EL (cell line): ENCODE measurements around the gene PIF1.
A peak's percentile ranks its signal among the peaks of the same experiment; 100 is the strongest.
"Not testable (repeated sequence)": the region's sequence is repeated elsewhere in the genome, so short reads cannot be mapped to it uniquely, and the experiment has no call there.

Experiments
- DNase-seq: peaks from one replicate; pipeline ENCODE4 v3.0.0-alpha.2; 2016

Gene PIF1

DNA sequence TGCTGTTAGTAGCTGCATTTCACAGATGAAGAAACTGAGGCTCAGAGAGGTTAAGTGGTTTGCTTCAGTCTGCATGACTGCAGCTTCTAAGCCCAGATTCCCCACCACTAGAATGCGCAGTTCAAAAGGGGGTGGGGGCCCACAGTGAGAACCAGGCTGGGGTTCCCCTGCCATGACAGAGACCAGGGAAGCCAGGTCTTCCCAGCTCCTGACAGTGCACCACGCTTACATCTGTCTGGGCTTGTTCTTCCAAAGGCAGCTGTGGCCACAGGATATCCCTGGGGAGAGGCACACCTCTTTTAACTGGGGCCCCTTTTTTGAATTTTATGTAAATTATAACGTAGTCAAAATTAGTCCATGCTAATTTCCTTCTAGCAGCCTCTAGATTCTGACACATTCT is 21.6 kb upstream of the PIF1 start:
- DNase-seq: no peak

GRCh38 chr15:64845831-64846595 is 20.6 kb upstream of the PIF1 start:
- DNase-seq: no peak

- no peak for DNase-seq
Measured at GRCh38 chr15:64845183-64845611, 19.8 kb upstream of the PIF1 start.

DNA sequence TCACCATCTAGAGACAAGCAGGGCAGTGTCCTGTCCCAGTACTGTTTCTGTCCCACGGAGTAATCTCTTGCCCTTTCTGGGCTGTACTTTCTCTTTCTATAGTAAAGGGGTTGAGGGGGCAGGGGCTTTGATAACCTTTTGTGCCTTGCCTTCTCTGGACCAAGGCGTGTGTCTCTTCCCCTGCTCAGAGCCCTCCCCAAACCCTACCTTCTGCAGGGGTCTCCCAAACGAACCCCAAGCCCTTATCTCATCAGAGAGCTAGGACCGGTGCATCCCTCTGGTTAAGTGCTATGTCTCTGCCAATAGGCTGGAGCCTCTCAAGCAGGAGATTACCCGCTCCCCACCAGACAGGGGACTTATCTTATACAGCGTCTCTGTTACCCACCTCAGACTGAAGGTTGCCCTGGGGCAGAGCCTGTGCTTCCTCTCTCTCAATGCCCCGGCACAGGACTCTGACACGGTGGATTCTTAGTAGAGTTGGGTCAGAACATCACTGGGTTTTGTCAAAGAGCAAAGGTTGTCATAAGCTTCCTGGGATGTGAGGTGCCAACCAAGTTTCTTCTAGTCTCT is 19.2 kb upstream of the PIF1 start:
- no peak for DNase-seq

DNA sequence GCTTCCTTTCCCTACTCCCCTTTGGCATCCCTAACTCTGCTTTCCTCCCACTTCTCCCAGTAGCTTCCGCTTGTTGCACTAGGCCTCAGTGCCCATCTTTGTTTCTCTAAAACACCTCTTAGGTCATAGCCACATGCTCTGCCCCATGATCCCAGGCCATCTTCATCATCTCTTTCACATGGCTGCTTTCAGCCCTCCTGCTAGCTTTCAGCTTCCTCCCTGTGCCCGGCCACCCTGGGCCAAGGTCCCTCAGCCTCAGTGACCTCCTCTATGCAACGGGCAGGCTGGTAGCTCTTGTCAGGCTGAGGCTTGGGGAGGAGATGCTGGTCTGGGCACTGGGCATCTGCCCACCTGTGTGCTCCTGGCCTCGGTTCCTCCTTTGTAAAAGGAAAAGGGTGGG is 18.5 kb upstream of the PIF1 start:
- DNase-seq: no peak

DNA sequence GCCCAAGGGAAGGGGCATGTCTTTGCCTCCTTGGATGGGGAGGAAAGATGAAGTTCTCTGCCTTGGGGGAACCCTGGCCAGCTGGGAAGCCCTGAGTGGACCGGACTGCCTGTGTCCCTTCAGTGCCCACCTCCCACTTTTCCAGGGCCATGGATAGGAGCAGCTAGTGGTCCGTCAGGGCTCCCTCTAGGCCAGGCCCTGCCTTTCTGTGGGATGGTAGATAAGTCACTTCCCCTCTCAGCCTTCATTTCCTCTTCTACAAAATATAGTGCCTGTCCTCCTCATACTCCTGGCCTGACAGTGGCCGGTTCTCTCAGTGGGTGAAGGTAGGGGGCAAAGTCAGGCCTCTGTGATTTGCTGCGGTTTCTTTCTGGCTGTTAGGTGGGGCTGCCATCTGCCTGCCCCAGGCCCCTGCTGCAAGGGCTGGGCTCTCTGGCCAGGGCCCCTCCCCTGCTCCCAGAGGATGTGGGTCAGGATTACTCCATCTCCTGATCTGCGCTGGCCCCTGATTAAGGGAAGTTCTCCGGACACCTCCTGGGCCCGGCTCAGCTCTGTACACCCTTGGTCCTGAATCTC is 17.6 kb upstream of the PIF1 start:
- peak; percentile 72 for DNase-seq

DNA sequence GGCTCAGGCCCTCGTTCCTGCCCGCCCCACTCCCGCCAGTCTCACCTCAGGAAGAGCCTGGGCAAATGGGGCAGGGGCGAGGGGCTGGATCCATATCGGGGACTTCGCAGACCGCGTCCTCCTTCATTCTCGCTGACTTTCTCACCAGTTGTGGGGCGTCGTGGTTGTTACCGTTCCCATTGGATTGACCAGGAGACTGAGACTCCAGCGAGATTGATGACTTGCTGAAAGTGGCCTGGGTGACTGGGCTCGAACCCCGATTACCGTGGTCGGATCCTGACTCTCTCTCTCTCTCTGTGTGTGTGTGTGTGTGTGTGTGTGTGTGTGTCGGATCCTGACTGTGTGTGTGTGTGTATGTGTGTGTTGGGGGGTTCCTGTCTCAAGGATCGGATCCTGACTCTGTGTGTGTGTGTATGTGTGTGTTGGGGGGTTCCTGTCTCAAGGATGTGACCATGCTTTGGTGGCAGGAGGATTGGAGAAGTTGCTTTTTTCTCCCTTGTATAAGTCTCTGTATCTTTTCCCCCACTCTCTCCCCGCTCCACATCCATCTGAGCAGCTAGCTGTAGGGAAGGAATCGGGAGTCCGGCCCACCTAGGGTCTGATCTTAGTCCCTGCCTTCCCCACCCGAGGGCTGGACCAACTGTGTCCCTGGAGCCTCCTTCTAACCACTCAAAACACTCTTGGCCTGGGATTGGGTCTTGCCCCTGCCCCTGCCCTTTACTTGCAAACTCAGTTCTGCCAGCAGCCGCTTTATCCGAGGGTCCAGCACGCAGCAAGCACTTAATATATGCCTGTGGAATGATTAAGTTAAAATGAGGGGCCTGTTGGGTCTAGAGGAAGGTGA is 16.9 kb upstream of the PIF1 start:
- no peak for DNase-seq

DNA sequence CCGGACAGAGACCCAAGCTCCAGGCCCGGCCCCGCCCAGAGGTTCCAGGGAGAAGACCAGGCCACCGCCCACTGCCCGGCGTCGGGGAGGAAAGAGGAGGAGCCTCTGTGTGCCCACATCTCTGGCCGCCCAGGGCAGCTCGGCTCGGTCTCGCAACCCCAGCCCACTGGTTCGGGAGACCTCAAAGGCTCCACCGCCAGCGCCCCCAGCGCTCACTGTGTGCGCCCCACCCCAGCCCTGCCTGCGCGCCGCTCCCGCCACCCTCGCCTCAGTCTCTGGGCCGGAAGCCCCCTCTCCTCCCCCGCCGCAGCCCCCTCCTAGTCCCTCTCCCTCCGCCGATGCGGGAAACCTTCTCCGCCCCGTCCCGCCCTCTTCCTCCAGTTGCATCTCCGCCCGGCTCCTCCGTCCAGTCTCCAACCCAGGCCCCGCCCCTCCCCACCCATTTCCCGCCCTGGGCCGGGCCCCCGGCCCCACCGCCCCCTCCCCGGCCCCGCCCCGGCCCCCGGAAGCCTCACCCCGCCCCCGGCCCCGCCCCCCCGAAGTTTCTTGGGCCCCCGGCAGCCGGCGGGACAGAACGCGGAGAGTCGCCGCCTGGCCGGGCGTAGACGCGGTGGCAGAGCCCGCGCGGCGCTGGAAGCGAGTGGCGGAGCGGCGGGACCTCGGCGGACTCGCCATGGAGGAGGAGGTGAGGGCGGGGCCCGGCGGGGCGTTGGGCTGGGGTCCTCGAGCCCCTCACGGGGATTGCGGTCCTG is 16.1 kb upstream of the PIF1 start, which contains the start of gene PLEKHO2:
Gene PLEKHO2 (plus strand): TSS at position 572 of the 752 bp plus-strand sequence. CDS start 102 bp downstream, at position 674.
- DNase-seq: peak; percentile 96

GRCh38 chr15:64841060-64841343 is 15.6 kb upstream of the PIF1 start:
- DNase-seq: no peak

DNA sequence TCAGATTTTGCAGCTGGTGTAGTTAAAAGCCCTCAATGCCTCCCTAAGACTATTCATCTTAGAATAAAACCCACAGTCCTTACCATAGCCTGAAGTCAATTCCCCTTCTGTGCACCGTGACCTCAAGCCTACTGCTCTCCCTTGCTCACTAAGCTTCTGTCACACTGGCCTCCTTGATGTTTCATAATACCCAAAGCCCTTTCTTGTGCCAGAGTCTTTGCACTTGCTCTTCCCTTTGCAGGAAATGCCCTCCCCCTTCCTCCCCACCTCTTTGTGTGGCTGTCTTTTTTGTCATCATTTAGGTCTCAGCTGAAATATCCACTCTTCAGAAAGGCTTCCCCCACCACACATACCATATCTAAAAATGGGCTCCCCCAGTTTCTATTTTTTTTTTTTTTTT is 12.1 kb upstream of the PIF1 start:
- no peak for DNase-seq

- no peak for DNase-seq
Measured at GRCh38 chr15:64836023-64836536, 10.6 kb upstream of the PIF1 start.

GRCh38 chr15:64833690-64834089 is 8.2 kb upstream of the PIF1 start:
- DNase-seq: no peak

GRCh38 chr15:64828985-64829384 is 3.5 kb upstream of the PIF1 start:
- DNase-seq: peak; percentile 67

DNA sequence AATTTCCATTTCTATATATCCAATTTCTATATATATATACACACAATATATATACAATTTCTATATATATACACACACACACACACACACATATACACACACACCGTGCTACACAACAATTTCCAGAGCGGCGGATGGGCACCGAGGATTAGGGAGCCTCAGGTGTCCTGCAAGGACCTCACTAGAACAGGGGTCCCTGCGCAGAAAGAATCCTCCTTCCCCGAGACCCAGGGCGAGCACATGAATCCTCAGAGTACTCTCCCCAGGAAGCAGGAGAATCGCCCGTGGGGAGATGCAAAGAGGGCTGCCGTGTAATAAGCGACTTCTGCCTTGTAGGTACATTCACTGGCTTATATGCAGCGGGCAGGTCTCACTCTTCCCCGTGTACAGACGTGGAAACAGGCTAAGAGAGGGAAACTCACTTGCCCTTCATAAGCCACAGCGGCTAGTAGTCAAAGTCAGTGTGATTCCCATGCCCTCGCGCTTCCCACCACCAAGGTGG is 467 bp downstream of the PIF1 start:
- DNase-seq: no peak

DNA sequence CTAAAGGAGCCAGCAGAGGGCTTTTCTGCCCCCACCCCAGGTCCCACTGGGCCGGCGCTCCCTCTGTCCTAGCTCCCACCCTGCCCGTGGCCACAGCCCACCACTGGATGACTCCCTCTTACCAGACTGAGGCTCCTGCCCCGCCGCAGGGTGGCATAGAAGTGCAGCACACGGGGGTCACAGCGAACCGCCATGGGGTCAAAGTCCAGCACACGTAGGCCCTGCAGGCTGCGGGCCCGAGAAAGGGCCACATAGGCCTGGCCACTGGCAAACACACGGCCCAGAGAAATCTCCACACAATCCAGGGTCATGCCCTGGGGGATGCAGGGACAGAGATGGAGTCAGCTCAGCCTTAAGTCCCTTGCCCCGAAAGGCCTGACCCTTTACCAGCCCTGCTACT is 9.0 kb downstream of the PIF1 start:
- DNase-seq: no peak

DNA sequence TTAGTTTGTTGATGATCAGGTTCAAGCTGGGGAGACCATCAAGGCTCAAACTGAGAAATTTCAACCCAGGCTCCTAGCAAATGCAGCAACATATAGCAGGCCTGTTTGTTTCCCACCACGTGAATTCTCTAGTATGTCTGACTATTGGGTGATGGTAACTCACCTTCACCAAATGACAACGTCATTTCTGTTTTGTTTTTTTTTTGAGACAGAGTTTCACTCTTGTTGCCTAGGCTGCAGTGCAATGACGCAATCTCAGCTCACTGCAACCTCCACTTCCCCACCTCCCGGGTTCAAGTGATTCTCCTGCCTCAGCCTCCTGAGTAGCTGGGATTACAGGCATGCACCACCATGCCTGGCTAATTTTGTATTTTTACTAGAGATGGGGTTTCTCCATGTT is 10.5 kb downstream of the PIF1 start:
- DNase-seq: not testable (repeated sequence)

DNA sequence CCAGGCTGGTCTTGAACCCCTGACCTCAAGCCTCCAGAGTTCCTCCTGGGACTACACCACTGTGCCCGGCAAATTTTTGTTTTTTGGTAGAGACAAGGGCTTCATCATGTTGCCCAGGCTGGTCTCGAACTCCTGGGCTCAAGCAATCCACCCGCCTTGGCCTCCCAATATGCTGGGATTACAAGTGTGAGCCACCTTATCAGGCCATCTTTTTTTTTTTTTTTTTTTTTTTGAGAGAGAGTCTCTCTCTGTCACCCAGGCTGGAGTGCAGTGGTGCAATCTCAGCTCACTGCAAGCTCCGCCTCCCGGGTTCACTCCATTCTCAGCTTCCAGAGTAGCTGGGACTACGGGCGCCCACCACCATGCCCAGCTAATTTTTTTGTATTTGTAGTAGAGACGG is 11.2 kb downstream of the PIF1 start:
- DNase-seq: not testable (repeated sequence)

GRCh38 chr15:64813075-64813474 is 12.4 kb downstream of the PIF1 start:
- DNase-seq: peak; percentile 49

GRCh38 chr15:64810497-64811326 is 14.7 kb downstream of the PIF1 start:
- no peak for DNase-seq

GRCh38 chr15:64809649-64810496 is 15.6 kb downstream of the PIF1 start:
- peak; percentile 69 for DNase-seq
